Measurements from ENCODE around the gene GTF2F1.

Gene GTF2F1

DNA sequence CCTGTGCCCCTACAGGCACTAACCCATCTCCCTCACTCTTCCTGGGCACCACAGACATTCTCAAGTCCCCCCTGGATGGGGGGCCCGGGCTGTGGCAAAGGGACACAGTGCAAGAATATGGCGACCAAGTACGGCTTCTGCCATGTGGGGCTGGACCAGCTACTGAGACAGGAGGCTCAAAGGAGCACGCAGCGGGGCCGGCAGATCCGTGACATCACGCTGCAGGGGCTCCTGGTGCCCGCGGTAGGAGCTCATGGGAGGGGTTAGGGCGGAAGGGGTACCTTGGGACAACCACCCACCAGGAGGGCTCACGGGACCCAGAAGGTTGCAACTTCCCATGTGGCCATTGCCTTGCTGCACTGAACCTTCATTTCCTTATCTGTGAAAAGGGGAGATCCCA, 3.3 kb upstream of the GTF2F1 start:
- FAIRE-seq: no peak
- no peak for DNase-seq (ENCODE audit: insufficient read length)
- TF ChIP-seq TAF1 (IDR thresholded peaks at IDR 0.05; ENCODE audit: borderline replicate concordance, low read depth, low read length): no peak
- TF ChIP-seq POLR2A (IDR thresholded peaks at IDR 0.05; ENCODE audit: low read depth, low read length): no peak
- no peak for TF ChIP-seq POLR2AphosphoS5 (IDR thresholded peaks at IDR 0.05; ENCODE audit: low read depth, low read length)

DNA sequence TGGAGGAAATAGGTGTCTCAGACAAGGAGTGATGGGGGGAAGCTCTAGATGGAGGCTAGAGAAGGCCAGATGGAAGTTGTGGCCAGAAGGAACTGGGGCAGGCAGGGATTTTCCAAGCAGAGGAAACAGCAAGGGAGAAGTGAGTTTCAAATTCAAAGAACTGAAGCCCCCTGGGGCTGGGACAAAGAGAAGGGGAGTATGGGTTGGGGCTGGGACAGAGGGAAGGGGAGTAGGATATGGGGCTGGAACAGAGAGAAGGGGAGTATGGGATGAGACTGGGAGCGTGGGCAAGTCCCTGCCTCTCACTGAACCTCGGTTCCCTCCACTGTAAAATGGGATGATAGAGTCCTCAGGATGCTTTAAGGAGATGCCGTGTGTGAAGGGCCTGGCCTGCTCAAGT, 1.9 kb upstream of the GTF2F1 start:
- no peak for TF ChIP-seq POLR2AphosphoS5 (IDR thresholded peaks at IDR 0.05; ENCODE audit: low read depth, low read length)
- no peak for TF ChIP-seq POLR2A (IDR thresholded peaks at IDR 0.05; ENCODE audit: low read depth, low read length)
- TF ChIP-seq TAF1 (IDR thresholded peaks at IDR 0.05; ENCODE audit: borderline replicate concordance, low read depth, low read length): no peak
- FAIRE-seq: no peak

GRCh38 chr19:6393983-6394412, 1.0 kb upstream of the GTF2F1 start:
- DNase-seq (ENCODE audit: insufficient read length) (no peak), FAIRE-seq (no peak)
- TF ChIP-seq TAF1 (IDR thresholded peaks at IDR 0.05; ENCODE audit: borderline replicate concordance, low read depth, low read length) (peak; percentile 37; the same call in 1 of the 2 replicates), POLR2A (IDR thresholded peaks at IDR 0.05; ENCODE audit: low read depth, low read length) (no peak), POLR2AphosphoS5 (IDR thresholded peaks at IDR 0.05; ENCODE audit: low read depth, low read length) (no peak)

More for the DNA sequence above, 1.9 kb upstream of the GTF2F1 start:
- no peak for DNase-seq (ENCODE audit: insufficient read length)

DNA sequence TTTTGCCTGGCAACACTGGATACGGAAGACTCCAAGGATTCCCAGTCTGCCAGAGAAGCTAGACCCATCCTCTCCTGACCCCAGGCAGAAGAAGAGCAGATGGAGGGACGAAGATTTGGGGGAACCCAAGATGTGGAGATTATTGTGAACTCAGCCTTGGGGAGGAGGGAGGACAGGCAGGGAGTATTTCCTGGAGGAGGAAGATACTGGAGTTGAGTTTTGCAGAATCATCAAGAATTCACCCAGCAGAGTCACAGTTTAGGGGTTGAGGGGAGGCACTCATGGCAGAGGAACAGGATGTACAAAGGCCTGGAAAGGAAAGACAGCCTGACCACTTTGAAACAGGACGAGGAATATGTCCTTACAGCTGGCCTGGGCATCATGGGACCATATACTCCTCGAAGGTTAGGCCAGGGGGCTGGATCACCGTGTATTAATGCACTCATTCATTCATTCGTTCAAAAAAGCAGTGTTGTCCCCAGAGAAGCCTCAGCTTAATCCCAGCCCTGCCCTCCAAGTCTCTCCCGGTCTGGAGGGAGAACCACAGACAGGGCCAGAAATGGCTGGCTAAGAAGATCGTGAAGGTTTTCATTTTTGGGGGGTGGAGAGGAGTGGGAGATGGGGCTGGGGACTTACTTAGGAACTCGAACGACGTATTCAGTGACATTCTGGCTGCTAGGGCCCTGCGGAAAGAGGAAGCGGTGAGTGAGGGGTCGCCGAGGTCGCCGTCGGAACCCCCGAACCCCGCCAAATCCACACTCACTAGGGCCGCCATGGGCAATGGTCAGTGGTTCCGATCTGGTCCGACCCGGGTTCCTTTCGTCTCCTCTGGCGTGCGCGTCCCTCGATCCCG, 517 bp downstream of the GTF2F1 start:
- no peak for TF ChIP-seq POLR2A (IDR thresholded peaks at IDR 0.05; ENCODE audit: low read depth, low read length)
- no peak for TF ChIP-seq TAF1 (IDR thresholded peaks at IDR 0.05; ENCODE audit: borderline replicate concordance, low read depth, low read length)
- FAIRE-seq: peak; percentile 75

DNA sequence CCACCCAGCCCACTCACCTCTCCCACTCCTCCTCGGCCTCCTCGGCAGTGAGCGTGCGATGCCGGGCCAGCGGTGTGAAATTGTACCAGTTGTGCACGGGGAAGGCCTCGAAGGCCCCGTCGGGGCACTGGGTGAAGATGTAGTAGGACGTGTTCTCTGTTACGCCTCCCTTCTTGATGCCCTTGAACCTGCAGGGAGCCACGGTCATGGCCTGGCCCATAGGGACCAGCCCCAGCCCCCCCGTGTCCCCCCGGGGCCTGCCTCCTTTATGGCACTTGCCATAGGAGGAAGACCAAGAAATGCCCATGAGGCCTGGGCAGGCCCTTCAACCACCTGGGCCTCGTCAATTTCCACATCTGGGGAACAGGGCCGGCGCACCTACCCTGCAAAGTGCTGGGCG, 5.6 kb downstream of the GTF2F1 start:
- FAIRE-seq (no peak), DNase-seq (ENCODE audit: insufficient read length) (no peak)
- TF ChIP-seq TAF1 (IDR thresholded peaks at IDR 0.05; ENCODE audit: borderline replicate concordance, low read depth, low read length): no peak
- no peak for TF ChIP-seq POLR2AphosphoS5 (IDR thresholded peaks at IDR 0.05; ENCODE audit: low read depth, low read length)
- TF ChIP-seq POLR2A (IDR thresholded peaks at IDR 0.05; ENCODE audit: low read depth, low read length): no peak

More for the DNA sequence above, 517 bp downstream of the GTF2F1 start:
- no peak for DNase-seq (ENCODE audit: insufficient read length)

DNA sequence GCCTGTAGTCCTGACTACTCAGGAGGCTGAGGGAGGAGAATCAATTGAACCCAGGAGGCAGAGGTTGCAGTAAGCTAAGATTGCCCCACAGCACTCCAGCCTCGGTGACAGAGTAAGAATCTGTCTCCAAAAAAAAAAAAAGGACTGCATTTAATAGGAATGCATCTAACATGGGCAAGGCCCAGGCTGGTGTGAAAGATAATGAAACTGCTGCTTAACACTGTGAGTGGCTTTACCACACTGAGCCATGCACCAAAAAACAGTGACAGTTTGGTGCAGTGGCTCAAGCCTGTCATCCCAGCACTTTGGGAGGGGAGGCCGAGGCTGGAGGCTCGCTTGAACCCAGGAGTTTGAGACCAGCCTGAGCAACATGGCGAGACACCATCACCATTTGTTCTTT, 8.6 kb downstream of the GTF2F1 start:
- no peak for DNase-seq (ENCODE audit: insufficient read length)
- TF ChIP-seq POLR2AphosphoS5 (IDR thresholded peaks at IDR 0.05; ENCODE audit: low read depth, low read length) (no peak), POLR2A (IDR thresholded peaks at IDR 0.05; ENCODE audit: low read depth, low read length) (no peak), TAF1 (IDR thresholded peaks at IDR 0.05; ENCODE audit: borderline replicate concordance, low read depth, low read length) (no peak)
- FAIRE-seq: no peak

DNA sequence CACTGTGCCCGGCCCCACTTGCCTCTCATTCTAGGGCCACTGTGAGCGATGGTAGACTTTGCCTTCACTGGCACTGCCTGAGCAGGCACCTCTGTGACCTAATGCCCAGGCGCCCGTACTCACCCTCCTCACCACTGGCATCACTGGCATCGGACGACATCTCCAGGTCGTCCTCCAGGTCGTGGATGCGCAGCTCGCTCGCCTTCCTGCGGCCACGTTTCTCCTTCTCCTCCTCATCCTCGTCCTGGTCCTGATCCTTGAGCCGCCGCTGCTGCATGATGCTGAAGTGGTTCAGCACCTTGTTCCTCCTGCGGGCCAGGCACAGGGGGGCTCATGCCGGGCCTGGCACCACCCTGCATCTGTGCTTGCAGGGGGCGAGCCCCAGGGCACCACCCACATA, 9.8 kb downstream of the GTF2F1 start:
- FAIRE-seq (no peak), DNase-seq (ENCODE audit: insufficient read length) (no peak)
- TF ChIP-seq POLR2AphosphoS5 (IDR thresholded peaks at IDR 0.05; ENCODE audit: low read depth, low read length): no peak

DNA sequence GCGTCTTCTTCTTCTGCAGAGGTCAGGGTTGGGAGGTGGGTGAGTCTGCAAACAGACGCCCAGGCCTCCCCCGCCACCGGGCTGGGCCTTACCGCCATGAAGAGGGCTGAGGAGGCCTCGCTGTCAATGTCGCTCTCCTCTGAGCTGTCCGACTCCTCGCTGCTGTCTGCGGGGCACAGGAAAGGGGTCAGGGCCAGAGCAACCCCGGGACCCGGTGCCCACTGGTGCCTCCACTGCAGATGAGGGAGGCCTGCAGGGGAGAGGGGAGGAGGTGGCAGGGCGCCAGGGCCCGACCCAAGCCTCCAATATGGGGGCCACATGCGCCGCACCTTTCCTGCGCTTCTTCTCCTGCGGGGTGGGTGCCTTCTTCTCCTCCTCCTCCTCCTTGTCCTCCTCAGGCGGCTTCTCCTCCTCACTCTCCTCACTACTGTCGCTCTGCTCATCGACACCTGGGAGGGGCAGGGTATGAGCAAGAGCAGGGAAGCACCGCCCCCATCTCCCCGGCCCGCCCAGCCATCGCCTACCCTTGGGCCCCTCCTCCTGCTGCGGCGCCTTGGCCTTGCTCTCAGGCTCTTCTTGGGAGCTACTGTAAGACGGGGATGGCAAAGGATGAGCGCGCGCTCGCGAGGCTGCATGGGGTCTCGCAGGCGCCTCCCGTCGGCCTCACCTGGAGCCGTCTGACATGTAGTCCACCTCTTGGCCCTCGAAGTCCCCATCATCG, 11.8 kb downstream of the GTF2F1 start:
- no peak for TF ChIP-seq POLR2A (IDR thresholded peaks at IDR 0.05; ENCODE audit: low read depth, low read length)
- TF ChIP-seq POLR2AphosphoS5 (IDR thresholded peaks at IDR 0.05; ENCODE audit: low read depth, low read length): no peak
- no peak for TF ChIP-seq TAF1 (IDR thresholded peaks at IDR 0.05; ENCODE audit: borderline replicate concordance, low read depth, low read length)

DNA sequence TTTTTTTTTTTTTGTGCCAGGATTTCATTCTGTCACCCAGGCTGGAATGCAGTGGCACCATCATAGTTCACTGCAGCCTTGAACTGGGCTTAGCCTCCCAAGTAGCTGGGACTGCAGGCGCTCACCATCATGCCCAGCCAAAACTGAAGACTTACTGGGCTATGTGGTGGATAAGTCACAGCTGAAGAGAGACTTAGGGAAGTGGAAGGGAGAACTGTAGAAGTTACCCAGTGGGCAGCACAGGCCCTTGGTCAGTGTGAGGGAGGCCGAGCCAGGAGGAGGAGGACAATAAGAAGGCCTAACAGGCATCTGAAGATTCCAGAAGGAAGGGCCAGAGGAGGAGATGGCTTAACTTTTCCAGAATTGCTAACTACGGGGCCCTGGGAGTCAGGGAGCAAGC, 13.2 kb downstream of the GTF2F1 start:
- FAIRE-seq (no peak), DNase-seq (ENCODE audit: insufficient read length) (no peak)
- TF ChIP-seq TAF1 (IDR thresholded peaks at IDR 0.05; ENCODE audit: borderline replicate concordance, low read depth, low read length): no peak
- no peak for TF ChIP-seq POLR2AphosphoS5 (IDR thresholded peaks at IDR 0.05; ENCODE audit: low read depth, low read length)
- TF ChIP-seq POLR2A (IDR thresholded peaks at IDR 0.05; ENCODE audit: low read depth, low read length): no peak

More for the DNA sequence above, 11.8 kb downstream of the GTF2F1 start:
- no peak for FAIRE-seq
- DNase-seq (ENCODE audit: insufficient read length): no peak

GRCh38 chr19:6378486-6378885, 14.5 kb downstream of the GTF2F1 start:
- DNase-seq (ENCODE audit: insufficient read length) (no peak), FAIRE-seq (no peak)
- no peak for TF ChIP-seq TAF1 (IDR thresholded peaks at IDR 0.05; ENCODE audit: borderline replicate concordance, low read depth, low read length)
- TF ChIP-seq POLR2AphosphoS5 (IDR thresholded peaks at IDR 0.05; ENCODE audit: low read depth, low read length): peak; percentile 40; the same call in 1 of the 2 replicates
- TF ChIP-seq POLR2A (IDR thresholded peaks at IDR 0.05; ENCODE audit: low read depth, low read length): no peak

DNA sequence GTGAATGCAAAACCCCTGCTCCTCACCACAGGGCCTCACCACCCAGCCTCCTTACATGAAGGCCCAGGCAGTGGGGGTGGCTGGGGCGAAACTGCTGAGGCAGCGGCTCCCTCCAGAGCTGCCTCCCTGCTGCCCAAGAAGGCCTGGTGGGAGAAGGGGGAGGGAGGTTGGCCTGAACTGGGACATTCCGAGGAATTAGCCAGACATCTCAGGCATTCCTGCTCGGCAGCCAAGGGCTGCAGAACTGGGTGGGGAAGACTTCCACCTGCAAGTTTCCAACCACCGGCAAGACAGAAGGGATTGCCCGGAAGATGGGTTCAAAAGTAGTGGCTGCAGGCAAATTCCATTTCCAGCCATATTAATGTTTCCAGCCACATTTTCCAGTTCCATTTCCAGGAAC, 14.9 kb downstream of the GTF2F1 start:
- no peak for FAIRE-seq
- TF ChIP-seq POLR2A (IDR thresholded peaks at IDR 0.05; ENCODE audit: low read depth, low read length): no peak
- no peak for DNase-seq (ENCODE audit: insufficient read length)
